H9 (cell line): ENCODE measurements around the gene PARVB. TPM values are rescaled to one million over a fixed set of nuclear protein-coding genes. Genes with fewer than 3 reads are reported as not detected.

Experiments used
- DNase-seq: peaks from one replicate; pipeline ENCODE4 v3.0.0-alpha.2; 2017
- H2AFZ ChIP-seq: one replicate; pipeline ENCODE4 v1.6.1; 2013; ENCODE audit warnings: mild to moderate bottlenecking, low read length, control low read depth, moderate library complexity
- H2AK5ac ChIP-seq: 2 replicates; pipeline ENCODE4 v1.6.1; 2013; ENCODE audit warnings: low read length, control low read depth, mixed read lengths; ENCODE audit not compliant: insufficient read length
- H2BK120ac ChIP-seq: one replicate; pipeline ENCODE4 v1.6.1; 2013; ENCODE audit warnings: low read depth, mild to moderate bottlenecking, low read length, control low read depth, inconsistent platforms; ENCODE audit not compliant: poor library complexity, severe bottlenecking
- H2BK12ac ChIP-seq: 2 replicates; pipeline ENCODE4 v1.6.1; 2013; ENCODE audit warnings: low read length, control low read depth, mixed read lengths, low read depth; ENCODE audit not compliant: insufficient read length
- H2BK15ac ChIP-seq: 2 replicates; pipeline ENCODE4 v1.6.1; 2013; ENCODE audit warnings: low read depth, low read length, control low read depth
- H2BK20ac ChIP-seq: one replicate; pipeline ENCODE4 v1.6.1; 2013; ENCODE audit warnings: low read depth, mild to moderate bottlenecking, low read length, control low read depth, inconsistent platforms; ENCODE audit not compliant: poor library complexity, severe bottlenecking
- H2BK5ac ChIP-seq: 2 replicates; pipeline ENCODE4 v1.6.1; 2013; ENCODE audit warnings: low read length, control low read depth, mixed read lengths; ENCODE audit not compliant: insufficient read length
- H3K14ac ChIP-seq: 2 replicates; pipeline ENCODE4 v1.6.1; 2013; ENCODE audit warnings: low read length, control low read depth; ENCODE audit not compliant: insufficient read depth
- H3K18ac ChIP-seq: 2 replicates; pipeline ENCODE4 v1.6.1; 2013; ENCODE audit warnings: low read depth, mild to moderate bottlenecking, mixed read lengths, low read length, control low read depth; ENCODE audit not compliant: insufficient read length
- H3K23ac ChIP-seq: 2 replicates; pipeline ENCODE4 v1.6.1; 2013; ENCODE audit warnings: low read length, control low read depth, mixed read lengths, low read depth; ENCODE audit not compliant: insufficient read length
- H3K23me2 ChIP-seq: 2 replicates; pipeline ENCODE4 v1.6.1; 2013; ENCODE audit warnings: low read depth, mild to moderate bottlenecking, mixed read lengths, low read length, control low read depth; ENCODE audit not compliant: insufficient read length, poor library complexity, severe bottlenecking
- H3K27ac ChIP-seq: 2 replicates; pipeline ENCODE4 v1.5.1; 2013; ENCODE audit warnings: low read length, control low read depth, mixed read lengths, low read depth; ENCODE audit not compliant: insufficient read length
- H3K27me3 ChIP-seq: 2 replicates; pipeline ENCODE4 v1.6.1; 2013; ENCODE audit warnings: low read length, control low read depth, inconsistent platforms; ENCODE audit not compliant: insufficient read depth
- H3K4ac ChIP-seq: 2 replicates; pipeline ENCODE4 v1.6.1; 2013; ENCODE audit warnings: low read depth, mild to moderate bottlenecking, control low read depth, inconsistent platforms, low read length, moderate library complexity
- H3K4me1 ChIP-seq: 2 replicates; pipeline ENCODE4 v1.6.1; 2013; ENCODE audit warnings: low read length, control low read depth, inconsistent platforms; ENCODE audit not compliant: insufficient read depth
- H3K4me2 ChIP-seq: 2 replicates; pipeline ENCODE4 v1.6.1; 2013; ENCODE audit warnings: low read length, control low read depth, mixed read lengths; ENCODE audit not compliant: insufficient read length, insufficient read depth
- H3K56ac ChIP-seq: 2 replicates; pipeline ENCODE4 v1.6.1; 2013; ENCODE audit warnings: low read depth, mild to moderate bottlenecking, mixed read lengths, low read length, control low read depth; ENCODE audit not compliant: insufficient read length
- H3K79me1 ChIP-seq: 2 replicates; pipeline ENCODE4 v1.6.1; 2013; ENCODE audit warnings: low read depth, mild to moderate bottlenecking, moderate library complexity, low read length, control low read depth, inconsistent platforms; ENCODE audit not compliant: insufficient read depth, poor library complexity, severe bottlenecking
- H3K79me2 ChIP-seq: 2 replicates; pipeline ENCODE4 v1.6.1; 2013; ENCODE audit warnings: low read length, control low read depth, inconsistent platforms; ENCODE audit not compliant: insufficient read depth
- H3K9ac ChIP-seq: 2 replicates; pipeline ENCODE4 v1.6.1; 2013; ENCODE audit warnings: low read length, control low read depth, mixed read lengths; ENCODE audit not compliant: insufficient read length; ENCODE audit errors: extremely low read depth
- H3K9me3 ChIP-seq: one replicate; pipeline ENCODE4 v1.6.1; 2013; ENCODE audit warnings: low read depth, low read length, inconsistent platforms; ENCODE audit not compliant: control insufficient read depth
- H3T11ph ChIP-seq: one replicate; pipeline ENCODE4 v1.6.1; 2013; ENCODE audit warnings: mild to moderate bottlenecking, low read length, control low read depth, inconsistent platforms
- H4K20me1 ChIP-seq: one replicate; pipeline ENCODE4 v1.6.1; 2013; ENCODE audit not compliant: control insufficient read depth, insufficient read length, insufficient read depth
- H4K5ac ChIP-seq: 2 replicates; pipeline ENCODE4 v1.6.1; 2013; ENCODE audit warnings: low read depth, mild to moderate bottlenecking, mixed read lengths, low read length, control low read depth; ENCODE audit not compliant: insufficient read length
- H4K8ac ChIP-seq: replicated peaks from 2 replicates; pipeline ENCODE4 v1.6.1; 2013; ENCODE audit warnings: low read length, control low read depth, mixed read lengths, low read depth; ENCODE audit not compliant: insufficient read length
- H4K91ac ChIP-seq: 2 replicates; pipeline ENCODE4 v1.6.1; 2013; ENCODE audit warnings: low read depth, mild to moderate bottlenecking, moderate library complexity, mixed read lengths, low read length, control low read depth; ENCODE audit not compliant: insufficient read length
- H3K27ac Mint-ChIP-seq, 3 experiments: 2 replicates in 2 of 3; 3 replicates in 1 of 3; pipeline ENCODE4 v1.8.0; 2020 to 2021; ENCODE audit warnings: mixed read lengths in 3 of 3, mild to moderate bottlenecking in 1 of 3, moderate library complexity in 1 of 3
- H3K27me3 Mint-ChIP-seq: 2 replicates; pipeline ENCODE4 v1.8.0; 2021; ENCODE audit warnings: low read depth, mild to moderate bottlenecking, moderate library complexity, mixed read lengths
- H3K36me3 Mint-ChIP-seq, 3 experiments: 2 replicates in 2 of 3; 3 replicates in 1 of 3; pipeline ENCODE4 v1.8.0; 2020 to 2021; ENCODE audit warnings: low read depth in 3 of 3, mixed read lengths in 3 of 3; ENCODE audit not compliant: insufficient read depth in 1 of 3
- H3K4me1 Mint-ChIP-seq, 2 experiments: 2 replicates each; pipeline ENCODE4 v1.8.0; 2020; ENCODE audit warnings: mixed read lengths in 2 of 2
- H3K4me3 Mint-ChIP-seq, 2 experiments: 2 replicates in 1 of 2; 3 replicates in 1 of 2; pipeline ENCODE4 v1.8.0; 2020 to 2021; ENCODE audit warnings: mild to moderate bottlenecking in 2 of 2, mixed read lengths in 2 of 2, moderate library complexity in 1 of 2
- H3K9me3 Mint-ChIP-seq, 2 experiments: 2 replicates in 1 of 2; 3 replicates in 1 of 2; pipeline ENCODE4 v1.8.0; 2020; ENCODE audit warnings: mild to moderate bottlenecking in 2 of 2, mixed read lengths in 2 of 2, moderate library complexity in 1 of 2
- WGBS: extraction: QIAGEN DNeasy Blood & Tissue Kit; methylation state at CpG from one replicate; pipeline ENCODE4 v1.1.7; 2013; ENCODE audit warnings: missing lambda C conversion rate, low lambda C conversion rate, mixed read lengths; ENCODE audit not compliant: insufficient read length; ENCODE audit errors: extremely low coverage; 5-methylcytosine and 5-hydroxymethylcytosine counted together
- total RNA-seq: library from RNA; stranded (reverse); gene quantifications from 2 replicates; pipeline ENCODE4 v1.2.1, GENCODE V29; 2021
- TF ChIP-seq, protein P1 (sequence below): fragments of 200-600 bp; sonication (generic); conservative IDR thresholded peaks from 3 replicates; pipeline ENCODE4 v1.8.0; 2021; ENCODE audit warnings: antibody characterized with exemption, mild to moderate bottlenecking

The PARVB gene
- total RNA-seq, 1 experiment from 2014 or later = 15.6 TPM

GRCh38 chr22:44030051-44030701, 6.1 kb downstream of the PARVB start:
- Histone ChIP-seq H3K4me1 (no peaks in the 10 kb centered on the region; the same call in 1 of the 2 replicates), H3K14ac (no peak overlapping the region), H3K23me2 (no peaks in the 10 kb centered on the region), H3K27me3 (no peaks in the 10 kb centered on the region), H2AK5ac (no peak overlapping the region), H2BK12ac (no peak overlapping the region), H3K27ac (no peak overlapping the region), H3K79me2 (no peaks in the 10 kb centered on the region), H2BK15ac (no peak overlapping the region), H2BK5ac (no peak overlapping the region), H3T11ph (no peak overlapping the region), H3K4me2 (no peak overlapping the region), H3K79me1 (no peaks in the 10 kb centered on the region), H3K4ac (no peak overlapping the region), H3K9ac (no peak overlapping the region), H2BK120ac (no peak overlapping the region), H4K91ac (no peak overlapping the region), H4K5ac (no peak overlapping the region), H2AFZ (no peak overlapping the region), H3K9me3 (no peaks in the 10 kb centered on the region), H4K20me1 (no peaks in the 10 kb centered on the region), H3K18ac (no peak overlapping the region), H4K8ac (no peak overlapping the region), H3K56ac (no peak overlapping the region), H2BK20ac (no peak overlapping the region), H3K23ac (no peak overlapping the region)
- DNase-seq = no peak
- Mint-ChIP-seq H3K27me3 (peaks cover 7% of the 10 kb centered on the region), H3K4me1 (peaks cover 23 to 24% of the 10 kb centered on the region in 2 experiments), H3K27ac (no peak overlapping the region), H3K9me3 (no peaks in the 10 kb centered on the region), H3K4me3 (no peak overlapping the region), H3K36me3 (no peaks in the 10 kb centered on the region)
- TF ChIP-seq, protein P1, sequence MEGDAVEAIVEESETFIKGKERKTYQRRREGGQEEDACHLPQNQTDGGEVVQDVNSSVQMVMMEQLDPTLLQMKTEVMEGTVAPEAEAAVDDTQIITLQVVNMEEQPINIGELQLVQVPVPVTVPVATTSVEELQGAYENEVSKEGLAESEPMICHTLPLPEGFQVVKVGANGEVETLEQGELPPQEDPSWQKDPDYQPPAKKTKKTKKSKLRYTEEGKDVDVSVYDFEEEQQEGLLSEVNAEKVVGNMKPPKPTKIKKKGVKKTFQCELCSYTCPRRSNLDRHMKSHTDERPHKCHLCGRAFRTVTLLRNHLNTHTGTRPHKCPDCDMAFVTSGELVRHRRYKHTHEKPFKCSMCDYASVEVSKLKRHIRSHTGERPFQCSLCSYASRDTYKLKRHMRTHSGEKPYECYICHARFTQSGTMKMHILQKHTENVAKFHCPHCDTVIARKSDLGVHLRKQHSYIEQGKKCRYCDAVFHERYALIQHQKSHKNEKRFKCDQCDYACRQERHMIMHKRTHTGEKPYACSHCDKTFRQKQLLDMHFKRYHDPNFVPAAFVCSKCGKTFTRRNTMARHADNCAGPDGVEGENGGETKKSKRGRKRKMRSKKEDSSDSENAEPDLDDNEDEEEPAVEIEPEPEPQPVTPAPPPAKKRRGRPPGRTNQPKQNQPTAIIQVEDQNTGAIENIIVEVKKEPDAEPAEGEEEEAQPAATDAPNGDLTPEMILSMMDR = no peak
- WGBS = no CpG with 5 or more reads among the region's 18 CpGs
